ENCODE data around the gene ITGA8. TPM values are rescaled to one million over a fixed set of nuclear protein-coding genes. Genes with fewer than 3 reads are reported as not detected.
"Not testable (repeated sequence)": the region's sequence is repeated elsewhere in the genome, so short reads cannot be mapped to it uniquely, and the experiment has no call there.

Gene ITGA8
- total RNA-seq, 1 donor from 2014 or later = 0.34 TPM

DNA sequence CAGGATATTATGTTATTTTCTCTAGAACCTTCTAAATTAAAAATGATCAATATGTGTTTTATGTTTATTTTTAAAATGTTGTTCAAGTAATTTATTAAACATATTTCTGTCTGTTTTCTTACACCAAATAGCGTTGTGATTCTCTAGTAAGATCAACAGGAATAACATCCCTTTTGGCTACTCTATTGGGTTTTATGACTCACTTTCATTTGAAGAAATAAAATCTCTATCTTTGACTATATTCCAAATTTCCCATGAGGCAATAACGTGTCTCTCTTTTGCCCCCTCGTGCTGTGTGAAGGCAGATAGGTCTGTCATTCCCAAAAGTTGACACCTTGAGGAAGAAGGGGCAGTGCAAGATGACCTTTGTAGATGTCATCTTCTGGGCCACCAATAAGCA lies 40.9 kb downstream of the ITGA8 start:
- DNase-seq = peak; percentile 2

DNA sequence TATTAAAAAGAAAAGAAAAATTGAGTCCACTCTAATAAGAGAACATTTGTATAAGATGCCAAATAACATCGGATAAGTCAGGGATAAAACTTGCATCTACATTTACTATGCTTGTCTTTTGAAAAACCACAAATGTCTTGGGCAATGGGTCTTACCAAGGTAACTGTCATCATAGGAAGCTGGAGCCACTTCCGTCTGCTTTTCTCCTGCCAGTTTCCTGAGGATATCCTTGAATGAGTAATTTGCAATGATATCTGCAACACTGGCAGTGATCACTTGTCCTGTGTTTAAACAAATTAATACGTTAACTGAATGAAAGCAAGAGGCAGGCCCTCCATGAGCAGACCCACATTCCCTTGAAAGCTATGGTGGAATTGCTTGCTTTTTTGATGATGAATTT lies 47.3 kb downstream of the ITGA8 start:
- peak; percentile 58 for DNase-seq

DNA sequence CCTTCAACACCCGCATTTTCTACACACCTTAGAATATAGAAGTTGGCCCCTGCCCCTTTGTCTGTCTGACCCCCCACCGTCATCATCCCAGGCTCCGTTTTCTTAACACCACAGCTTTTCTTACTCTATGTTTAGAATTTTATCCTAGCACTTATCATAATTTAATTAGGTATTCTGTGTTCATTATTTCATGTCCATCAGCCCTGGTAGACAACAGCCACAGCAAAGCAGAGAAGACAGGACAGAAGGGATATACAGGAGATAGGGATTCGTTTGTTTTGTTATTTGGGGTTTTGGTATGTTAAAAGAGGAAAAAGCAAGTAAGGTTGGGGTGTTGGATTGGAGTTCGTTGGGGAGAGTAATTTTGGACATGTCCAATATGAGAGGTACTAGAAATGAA lies 48.8 kb downstream of the ITGA8 start:
- DNase-seq = no peak

DNA sequence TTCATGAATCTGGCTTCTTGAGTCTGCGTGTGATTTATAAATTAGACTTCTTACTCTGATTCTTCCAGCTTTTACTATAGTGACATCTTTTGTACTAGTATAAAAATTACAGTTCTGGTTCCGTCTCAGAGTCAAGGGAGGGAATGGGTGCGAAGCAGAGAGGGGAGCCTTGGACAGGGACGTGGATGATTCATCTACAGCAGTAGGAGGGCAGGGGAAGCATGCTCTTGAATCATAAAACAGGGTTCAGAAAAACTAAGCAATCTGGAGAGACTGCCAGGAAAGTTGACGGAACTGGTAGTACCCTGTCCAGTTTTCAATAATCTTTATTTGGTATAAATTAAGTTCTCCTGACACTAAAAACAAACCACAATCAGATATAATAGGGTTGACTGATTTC lies 58.1 kb downstream of the ITGA8 start:
- DNase-seq = no peak

DNA sequence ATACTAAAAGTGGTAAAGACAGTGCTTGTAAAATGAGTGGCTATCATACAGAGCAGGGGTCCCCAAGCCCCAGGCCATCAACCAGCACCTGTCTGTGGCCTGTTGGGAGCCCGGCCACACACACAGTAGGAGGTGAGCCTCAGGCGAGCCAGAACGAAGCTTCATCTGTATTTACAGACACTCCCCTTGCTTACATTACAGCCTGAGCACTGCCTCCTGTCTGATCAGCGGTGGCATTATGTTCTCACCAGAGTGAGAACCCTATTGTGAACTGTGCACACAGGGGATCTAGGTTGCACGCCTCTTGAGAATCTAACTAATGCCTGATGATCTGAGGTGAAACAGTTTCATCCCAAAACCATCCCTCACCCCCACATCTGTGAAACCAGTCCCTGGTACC lies 58.7 kb downstream of the ITGA8 start:
- no peak for DNase-seq

DNA sequence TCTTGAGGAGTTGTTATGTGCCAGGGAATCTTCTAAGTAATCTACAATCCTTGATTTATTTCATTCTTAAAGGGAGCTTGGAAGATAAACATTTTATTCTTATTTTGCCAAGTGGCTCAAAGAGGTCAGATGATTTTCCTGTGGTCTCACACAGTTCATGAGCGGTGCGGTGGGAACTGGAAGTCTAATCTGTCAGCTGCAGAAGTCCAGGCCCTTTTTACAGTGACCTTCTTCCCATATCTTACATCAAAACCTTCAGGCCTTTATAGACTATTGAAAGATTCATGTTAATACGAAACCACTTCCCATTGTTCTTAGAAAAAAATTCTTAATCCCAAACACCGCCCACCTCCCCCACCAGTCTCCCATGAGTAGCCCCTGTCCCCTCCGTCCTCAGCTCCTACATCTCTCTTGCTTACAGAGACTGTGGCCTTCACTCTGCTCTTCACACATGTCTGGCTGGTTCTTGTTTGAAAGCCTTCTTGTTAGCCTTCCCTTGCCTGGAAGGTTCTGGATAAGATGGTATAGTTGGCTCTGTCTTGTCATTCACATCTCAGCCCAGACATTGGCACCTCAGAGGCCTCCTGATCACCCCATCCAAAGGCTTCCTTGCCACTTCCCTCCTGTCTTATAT lies 61.5 kb downstream of the ITGA8 start:
- no peak for DNase-seq

DNA sequence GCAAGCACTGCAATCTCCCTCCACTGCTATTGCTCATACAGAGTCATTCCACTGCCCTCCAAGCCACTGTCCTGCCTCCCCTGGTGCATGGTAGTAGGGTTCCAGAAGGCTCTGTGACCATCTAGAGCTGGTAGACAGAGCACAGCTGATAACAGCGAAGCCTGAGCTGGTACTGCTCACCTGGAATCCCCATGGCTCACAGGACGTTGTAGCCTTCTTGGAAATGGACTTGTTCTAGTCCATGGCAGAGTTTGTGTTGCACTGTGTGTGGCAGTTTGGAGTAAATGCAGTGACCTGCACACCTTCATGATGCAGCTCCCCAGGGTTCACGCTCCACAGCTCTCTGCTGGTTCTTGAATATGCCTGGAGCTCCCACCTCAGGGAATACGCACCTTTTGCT lies 67.0 kb downstream of the ITGA8 start:
- no peak for DNase-seq

DNA sequence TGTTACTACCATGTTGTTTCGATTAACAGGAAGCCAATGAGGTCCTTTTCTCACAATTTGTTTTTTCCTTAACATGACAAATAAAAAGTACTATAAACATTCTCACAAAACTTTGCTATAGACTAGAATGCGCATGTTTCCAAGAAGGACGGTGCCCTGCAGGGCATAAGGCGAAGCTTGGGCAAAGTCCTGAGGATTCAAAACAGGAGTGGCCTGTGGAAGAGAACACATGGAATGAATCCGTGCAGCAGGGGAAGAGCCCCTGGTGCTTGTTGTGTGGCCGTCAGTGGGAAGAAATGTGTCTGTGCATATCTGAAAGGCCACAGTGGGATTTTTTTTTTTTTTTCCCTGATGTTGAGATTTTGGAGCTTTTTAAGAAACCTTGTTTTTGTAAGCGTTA lies 67.6 kb downstream of the ITGA8 start:
- DNase-seq = no peak

DNA sequence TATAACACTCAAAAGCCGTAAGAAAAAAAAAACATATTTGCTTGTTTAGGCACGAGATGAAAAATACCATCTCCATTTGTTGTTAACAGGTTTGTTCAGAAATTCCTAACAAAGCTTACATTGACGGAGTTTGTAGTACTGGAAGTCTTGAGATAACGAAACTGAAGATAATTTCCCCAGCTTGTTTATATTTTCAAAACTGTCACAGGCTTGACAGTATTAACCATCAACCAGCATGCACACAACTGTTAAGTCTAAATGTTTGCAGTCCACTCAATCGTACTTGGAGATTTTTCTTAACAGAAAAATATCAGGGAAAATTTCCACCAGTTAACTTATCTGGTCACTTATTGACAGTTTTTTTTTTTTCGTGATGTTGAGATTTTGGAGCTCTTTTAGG lies 68.5 kb downstream of the ITGA8 start:
- DNase-seq = no peak

DNA sequence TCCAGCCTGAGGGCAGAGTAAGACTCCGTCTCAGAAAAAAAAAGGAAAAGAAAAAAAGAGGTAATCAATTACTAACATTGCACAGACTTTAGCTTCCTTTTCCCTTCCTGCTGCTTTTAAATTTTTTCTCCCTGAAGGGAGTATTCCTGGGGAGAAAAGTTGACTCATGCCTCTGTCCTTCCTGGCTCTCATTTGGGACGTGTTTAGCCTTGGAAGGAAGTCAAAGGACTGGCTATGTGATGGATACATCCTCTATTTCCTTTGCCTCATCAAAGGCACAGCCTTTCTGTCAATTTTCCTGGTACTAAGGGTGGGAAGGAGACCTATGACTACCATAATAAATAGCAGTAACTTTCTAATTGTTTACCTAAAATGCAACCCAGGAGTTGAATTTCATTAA lies 77.6 kb downstream of the ITGA8 start:
- peak; percentile 70 for DNase-seq

DNA sequence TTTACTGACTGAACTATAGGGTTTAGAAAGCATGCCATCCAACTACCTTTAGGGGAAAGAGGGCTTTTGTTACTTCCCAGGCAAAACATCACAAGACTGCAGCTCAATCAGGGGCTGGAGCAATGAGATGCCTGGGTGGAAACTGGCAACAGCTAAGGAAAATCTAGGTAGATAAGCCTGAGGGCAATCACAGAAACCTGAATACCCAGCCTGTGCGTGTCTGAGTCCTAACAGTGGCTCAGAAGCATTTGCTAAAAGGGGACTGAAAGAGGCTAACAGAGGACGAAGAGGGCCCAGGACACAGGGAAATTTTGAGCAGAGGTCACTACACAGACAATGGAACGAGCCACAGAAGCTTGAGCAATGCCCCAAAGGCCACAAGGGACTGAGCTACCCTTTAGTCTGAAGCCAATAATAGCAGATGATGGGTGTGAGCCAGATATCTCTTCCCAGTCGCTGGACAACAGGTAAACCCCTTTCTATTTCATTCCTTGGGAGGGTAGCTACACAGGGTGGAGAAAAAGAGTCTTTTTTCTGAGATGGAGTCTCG lies 79.1 kb downstream of the ITGA8 start:
- no peak for DNase-seq

DNA sequence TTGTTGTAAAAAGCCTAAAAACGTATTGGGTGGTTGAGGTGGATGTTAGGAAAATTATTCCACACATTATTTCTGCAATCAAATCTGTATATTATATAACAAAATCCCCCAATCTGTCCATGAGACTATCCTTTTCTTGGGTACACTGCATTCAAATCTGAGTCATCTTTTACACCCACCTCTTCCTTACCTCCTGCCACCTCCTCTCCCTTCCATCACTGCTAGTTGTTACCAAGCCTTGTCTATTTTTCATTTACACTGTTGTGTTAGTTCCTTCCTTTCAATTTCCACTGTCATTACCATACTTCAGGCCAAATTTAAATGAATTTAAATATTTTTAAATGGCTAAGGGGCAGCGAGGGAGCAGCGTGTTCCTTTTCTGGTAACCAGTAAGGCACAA lies 83.3 kb downstream of the ITGA8 start:
- no peak for DNase-seq

DNA sequence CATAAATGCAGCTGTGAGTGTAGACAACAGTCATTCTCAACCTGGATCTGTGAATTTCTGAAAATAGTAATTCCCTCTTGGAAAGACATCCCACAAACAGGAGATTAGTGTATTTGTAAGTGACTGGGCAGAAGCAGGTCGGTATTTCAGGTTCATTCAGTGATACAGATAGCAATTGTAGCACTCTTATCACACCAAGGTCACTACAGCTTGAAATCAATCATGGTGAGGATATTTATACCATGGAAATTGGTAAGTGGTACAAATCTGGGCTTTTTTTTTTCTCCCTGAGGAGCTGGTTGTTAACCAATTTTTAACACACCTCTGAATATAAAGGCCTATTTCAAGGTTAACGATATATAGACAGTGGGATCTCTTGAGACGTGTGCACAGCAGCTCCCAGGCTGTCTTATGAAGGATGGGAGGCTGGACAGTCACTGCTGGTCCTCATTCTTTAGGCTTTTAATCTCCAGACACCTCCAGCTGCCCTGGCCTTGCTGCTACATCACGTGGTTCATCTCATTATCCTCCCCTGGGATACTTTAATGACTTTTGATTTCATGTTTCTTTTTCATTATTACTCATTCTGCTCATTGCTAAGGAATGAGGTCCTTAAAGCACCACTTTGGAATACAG lies 87.1 kb downstream of the ITGA8 start:
- no peak for DNase-seq

DNA sequence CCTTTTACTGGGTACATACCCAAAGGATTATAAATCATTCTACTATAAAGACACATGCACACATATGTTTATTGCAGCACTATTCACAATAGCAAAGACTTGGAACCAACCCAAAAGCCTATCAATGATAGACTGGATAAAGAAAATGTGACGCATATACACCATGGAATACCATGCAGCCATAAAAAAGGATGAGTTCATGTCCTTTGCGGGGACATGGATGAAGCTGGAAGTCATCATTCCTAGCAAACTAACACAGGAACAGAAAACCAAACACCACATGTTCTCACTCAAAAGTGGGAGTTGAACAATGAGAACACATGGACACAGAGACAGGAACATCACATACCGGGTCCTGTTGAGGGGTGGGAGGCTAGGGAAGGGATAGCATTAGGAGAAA lies 88.5 kb downstream of the ITGA8 start:
- not testable (repeated sequence) for DNase-seq

DNA sequence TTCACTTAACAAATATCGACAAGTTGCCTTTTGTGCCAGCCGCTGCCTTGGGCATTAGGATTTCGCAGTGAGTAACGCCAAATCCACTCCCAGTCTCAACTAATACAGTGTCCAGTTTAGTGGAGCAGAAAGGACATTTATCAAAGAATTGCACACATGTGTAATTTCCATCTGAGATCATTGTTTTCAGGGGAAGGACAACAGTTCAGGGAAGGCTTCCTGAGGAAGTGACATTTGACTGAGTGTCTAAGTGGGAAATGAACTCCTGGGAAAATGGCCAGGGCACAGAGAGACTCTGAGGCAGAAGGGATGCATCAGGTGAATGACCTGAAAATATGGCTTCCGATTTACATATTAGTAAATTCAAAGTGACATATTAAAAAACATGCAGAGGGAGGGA lies 89.4 kb downstream of the ITGA8 start:
- DNase-seq = peak; percentile 91

DNA sequence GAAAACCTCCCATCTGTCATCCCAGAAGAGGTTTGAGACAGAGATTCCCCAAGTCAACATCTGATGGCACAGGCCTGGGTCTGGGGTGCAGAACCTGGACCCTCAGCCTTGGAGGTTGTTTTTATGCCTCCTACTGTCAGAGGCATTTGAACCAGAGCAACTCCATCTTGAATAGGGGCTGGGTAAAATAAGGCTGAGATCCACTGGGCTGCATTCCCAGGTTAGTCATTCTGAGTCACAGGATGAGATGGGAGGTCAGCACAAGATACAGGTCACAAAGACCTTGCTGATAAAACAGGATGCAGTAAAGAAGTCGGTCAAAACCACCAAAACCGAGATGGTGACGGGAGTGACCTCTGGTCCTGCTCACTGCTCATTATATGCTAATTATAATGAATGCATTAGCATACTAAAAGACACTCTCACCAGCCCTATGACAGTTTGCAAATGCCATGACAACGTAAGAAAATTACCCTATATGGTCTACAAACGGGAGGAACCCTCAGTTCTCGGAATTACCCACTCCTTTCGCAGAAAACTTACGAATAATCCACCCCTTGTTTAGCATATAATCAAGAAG lies 92.0 kb downstream of the ITGA8 start:
- peak; percentile 51 for DNase-seq

DNA sequence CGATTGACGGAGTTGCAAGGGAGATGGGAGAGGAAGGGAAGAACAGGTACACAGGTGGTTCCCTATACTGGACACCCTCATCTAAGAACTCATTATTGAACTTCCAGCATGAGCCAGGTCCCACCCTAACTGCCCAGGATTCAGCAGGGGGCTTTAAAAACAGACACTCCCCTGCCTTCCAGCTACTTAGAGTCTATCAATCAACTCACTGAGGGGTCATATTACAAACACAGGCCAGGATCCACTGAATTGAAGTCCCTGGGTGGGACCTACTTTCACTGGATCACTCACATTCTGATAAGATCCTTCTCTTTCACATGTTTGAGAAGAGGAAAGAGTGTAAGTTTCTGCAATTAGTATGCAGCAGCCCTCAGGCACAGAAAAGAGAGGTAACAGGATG lies 92.8 kb downstream of the ITGA8 start:
- no peak for DNase-seq

DNA sequence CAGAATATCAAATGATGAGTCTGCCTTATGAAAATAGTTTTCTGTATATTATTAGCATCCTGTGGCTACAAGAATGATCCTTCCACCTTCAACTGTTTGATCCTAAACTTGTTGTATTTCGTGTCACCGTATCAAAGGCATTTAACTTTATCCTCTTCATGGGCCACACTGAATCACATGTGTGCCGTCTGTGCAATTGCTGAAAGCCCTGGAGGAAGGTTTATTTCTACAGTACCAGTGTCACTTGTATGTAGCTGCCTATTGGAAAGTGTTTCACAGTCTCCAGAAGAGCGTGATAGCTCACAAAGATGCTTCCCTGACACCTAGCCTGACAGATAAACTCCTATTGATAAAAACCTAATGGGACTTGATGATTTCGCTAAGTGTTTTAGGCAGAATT lies 94.5 kb downstream of the ITGA8 start:
- DNase-seq = no peak

DNA sequence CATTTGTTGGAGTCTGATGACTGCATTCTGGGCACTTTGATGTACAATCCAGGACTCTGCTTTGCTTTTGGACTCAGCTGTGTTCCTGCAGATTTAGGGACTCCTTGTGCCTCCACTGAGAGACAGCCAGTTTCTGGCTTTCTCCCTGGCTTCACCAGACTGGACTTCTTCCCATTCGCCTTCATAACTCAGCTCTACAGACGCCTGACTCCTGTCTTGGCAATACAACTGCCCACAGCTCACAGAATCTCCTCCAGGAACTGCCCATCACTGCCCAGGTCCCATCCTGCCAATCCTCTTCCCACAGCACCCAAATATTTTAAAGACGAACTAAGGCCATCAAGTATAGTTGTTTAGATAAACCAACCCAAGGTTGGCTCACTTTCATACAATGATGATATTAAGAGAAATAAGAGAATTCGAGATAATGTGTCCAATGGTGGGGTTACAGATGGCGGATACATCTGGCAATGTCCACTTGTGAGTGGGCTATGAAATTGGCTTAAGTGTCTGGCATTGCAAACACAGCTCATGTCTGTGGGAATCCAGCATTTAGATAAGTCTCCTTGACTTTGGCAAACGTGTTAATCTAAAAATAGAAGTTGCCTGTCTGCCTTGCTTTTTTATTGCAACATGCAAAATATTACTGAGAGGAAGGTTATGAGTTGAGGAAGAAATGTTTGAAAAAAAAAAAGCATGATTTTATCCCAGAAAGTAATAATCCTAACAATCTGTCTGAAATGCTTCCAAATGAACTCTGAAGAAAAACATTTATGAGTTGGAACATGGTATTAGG lies 95.1 kb downstream of the ITGA8 start:
- DNase-seq = no peak

DNA sequence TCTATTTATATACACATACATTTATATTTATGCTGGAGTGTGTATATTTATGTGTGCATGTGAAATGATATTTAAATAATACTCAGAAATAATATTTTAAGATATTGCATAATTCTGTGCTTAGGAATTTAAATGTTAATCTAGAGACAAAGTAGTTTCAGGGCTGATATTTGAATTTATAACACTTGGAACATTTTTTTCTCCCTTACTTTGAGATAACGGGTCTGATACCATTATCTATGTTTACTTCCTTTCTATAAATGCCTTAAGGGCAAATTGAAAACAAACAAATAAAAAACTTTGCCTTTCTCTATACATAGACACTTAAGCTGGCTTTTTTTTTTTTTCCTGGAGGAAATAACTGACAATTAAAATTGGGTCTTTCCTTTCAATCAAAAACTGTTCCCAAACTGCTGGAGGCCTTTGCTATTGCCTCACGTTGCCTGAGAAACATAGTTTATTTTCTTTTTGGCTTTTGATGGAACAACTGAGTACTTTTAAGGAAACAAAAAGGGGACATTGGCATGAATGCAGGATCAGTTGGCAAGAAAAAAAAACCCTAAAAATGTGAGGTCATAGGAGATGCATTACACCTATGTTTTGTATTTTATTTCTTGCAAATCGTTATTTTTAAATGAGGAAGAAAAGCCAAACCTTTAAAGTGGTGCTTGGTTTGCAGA lies 98.7 kb downstream of the ITGA8 start:
- no peak for DNase-seq

DNA sequence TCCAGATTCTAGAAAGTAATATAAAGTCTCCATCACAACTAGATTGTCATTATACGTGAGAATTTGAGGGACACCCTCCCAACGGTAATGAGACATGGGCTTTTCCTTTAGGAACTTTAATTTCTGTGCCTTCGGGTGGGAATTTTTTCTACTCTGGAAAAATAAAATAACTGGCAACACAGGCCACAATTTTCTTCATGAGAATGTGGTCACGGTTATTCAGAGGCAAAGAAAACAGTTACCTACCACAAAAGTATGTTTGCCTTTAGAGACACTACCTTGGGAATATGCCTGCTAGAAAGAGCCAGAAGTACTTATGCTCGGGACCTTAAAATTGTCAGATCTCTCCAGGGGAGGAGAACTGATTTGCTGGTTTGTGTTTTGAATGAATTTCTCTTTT lies 99.4 kb downstream of the ITGA8 start:
- no peak for DNase-seq

DNA sequence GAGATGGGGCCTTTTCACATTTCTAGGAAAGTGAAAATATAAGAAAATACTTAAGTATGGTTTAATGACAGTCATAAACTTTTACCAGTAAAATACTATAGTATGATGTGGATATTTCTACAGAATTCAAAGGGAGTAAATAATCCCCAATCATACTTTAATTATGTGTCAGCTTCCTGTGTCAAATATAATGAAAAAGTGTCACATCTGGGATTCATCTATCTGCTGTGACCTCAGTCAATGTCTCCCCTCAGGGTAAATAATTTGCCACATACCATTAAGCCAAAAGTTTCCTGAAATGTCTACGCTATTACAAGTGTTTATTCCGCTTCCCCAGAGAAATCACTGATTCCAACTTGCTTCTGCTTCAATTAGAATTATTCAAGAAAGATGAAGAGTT lies 110.5 kb downstream of the ITGA8 start:
- no peak for DNase-seq

DNA sequence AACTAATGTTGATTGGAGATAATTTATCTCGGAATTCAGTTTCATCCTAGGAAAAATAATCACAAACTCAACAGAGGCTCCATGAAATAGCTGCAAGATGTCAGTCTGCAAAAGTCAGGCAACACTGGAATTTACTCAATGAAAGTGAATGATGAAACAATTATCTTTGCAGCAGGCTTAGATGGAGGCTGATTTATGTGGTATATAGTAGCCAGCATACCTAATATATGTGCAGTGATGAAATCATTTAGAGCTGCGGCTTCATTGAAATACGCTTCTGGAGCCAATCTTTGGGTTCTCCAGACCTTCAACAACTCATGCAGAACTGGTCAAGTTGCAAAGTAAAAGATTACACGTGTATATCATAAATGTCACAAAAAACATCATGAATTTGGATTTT lies 113.3 kb downstream of the ITGA8 start:
- no peak for DNase-seq
